NK-92 (cell line): ENCODE measurements around the gene SLC16A1.
A peak's percentile ranks its signal among the peaks of the same experiment; 100 is the strongest.
"Not testable (repeated sequence)": the region's sequence is repeated elsewhere in the genome, so short reads cannot be mapped to it uniquely, and the experiment has no call there.

ENCODE experiments used
- DNase-seq: peaks from one replicate; lab custom pipeline; 2025; ENCODE audit not compliant: unreplicated experiment; lab: John Stamatoyannopoulos, UW

The SLC16A1 gene, protein sequence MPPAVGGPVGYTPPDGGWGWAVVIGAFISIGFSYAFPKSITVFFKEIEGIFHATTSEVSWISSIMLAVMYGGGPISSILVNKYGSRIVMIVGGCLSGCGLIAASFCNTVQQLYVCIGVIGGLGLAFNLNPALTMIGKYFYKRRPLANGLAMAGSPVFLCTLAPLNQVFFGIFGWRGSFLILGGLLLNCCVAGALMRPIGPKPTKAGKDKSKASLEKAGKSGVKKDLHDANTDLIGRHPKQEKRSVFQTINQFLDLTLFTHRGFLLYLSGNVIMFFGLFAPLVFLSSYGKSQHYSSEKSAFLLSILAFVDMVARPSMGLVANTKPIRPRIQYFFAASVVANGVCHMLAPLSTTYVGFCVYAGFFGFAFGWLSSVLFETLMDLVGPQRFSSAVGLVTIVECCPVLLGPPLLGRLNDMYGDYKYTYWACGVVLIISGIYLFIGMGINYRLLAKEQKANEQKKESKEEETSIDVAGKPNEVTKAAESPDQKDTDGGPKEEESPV

DNA sequence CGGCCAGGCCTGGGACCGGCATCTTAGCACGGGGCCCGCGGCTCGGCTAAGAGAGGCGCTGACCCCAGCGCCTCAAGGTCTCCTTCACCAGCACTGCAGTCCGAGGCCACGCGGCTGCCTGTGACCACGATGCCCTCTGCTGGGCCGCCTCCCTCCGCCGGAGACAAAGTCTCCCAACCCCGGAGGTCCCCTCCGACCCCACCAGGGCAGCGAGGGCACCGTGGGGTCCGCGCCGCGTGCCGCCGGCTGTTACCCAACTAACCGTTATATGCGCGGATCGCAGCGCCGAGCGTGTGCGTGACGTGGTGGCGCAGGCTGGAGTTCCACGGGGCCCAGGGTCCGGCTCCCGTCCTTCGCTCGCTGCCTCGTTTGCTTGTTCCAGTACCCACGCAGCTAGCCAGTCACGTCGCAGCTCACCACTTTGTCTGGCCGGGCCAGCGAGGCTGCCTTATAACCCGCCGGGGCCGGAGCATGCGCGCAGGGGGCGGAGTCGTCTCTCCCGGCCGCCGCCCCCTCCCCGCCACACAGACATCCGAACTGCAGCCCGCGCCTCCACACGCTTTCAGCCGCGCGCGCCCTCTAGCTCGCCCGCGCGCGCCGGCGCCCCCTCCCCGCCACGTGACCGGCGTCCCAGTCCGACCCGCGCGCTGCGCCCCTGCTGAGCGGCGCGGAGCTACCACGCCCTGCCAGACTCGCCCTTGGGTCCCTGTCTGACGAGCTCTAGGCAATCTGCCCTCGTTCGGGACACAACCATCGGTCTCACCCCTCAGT, at the start of gene SLC16A1:
Gene SLC16A1, minus strand, starts transcription at position 424 of the 771 bp plus-strand sequence. CDS start 26,888 bp downstream, outside the sequence.
- DNase-seq: peak; percentile 28

DNA sequence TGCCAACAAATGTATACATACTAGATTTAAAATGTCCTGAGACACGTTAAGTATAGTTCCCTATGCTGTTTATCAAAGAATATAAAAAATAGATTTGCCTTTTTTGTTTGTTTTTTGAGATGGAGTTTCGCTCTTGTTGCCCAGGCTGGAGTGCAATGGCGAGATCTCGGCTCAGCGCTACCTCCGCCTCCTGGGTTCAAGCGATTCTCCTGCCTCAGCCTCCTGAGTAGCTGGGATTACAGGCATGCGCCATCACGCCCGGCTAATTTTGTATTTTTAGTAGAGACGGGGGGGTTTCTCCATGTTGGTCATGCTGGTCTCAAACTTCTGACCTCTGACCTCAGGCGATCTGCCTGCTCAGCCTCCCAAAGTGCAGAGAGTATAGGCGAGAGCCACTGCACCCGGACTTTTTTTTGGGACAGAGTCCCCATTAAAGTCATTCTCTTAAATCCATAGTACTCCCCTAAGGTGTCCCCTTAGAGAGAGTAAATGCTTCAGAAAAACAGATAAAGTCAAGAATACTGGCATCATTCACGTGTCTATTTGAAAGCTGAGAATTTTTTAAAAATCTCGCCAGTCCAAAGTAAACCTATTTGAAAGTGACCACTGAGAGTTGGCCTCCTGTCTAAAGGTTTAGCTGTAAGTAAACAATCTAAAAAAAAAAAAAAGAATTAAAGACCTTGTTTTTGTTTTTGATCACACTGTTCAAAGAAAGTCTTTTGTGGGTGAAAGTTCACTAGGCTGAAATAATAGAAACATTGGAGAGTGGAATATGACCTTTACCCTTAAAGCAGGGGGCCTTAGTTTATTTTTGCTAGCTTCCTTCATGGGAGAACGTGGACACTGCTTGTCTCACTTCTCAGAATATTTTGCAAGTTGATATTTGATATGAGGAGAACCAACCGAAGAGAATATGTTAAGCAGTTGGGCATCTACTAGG, 48.0 kb upstream of the SLC16A1 start:
- no peak for DNase-seq

DNA sequence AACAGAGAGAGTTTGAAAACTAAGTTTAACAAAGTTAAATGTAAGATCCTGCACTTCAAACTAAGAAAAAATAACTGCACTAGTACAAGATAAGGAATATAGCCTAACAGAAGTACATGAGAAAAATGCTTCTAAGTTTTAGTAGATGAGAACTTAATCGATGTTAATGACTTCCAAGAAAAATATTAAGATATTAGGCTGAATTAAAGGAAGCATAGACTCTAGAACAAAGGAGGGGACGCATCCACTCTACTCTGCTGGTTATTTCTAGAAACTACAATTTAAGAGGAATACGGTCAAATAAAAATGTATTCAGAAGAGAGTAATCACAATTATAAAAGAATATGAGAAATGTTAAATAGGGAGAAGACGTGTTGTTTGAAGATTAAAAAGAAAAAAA, 46.3 kb upstream of the SLC16A1 start:
- DNase-seq: no peak

DNA sequence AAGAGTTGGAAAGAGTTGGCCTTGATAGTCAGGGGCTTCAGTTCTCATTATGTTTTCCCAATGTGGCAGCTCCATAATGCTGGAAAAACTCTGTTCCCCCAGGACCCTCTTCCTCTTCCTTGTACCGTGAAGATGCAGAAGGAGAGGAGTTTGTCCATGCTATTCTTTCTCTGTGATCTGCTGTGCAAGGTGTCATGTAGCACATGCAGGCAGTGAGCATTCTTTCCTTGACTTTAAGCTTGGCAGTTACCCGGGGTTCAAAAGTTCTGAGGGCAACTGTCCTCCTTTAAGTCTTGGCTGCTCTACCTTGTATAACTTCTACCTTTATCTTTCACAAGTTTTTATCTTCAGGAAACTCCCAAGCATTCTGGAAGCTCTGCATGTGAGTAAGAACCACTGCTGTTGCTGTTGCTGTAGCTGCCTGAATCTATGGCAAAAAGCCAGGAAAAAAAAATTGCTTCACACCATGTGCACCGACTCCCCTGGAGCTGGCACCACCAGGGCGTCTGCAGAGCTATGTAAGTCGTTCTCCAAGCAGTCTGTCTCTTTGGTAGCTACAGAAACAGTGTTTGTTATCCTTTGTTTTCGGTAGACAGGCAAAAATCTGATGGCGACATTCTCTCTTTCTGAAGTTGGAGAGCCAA, 42.7 kb upstream of the SLC16A1 start:
- no peak for DNase-seq

DNA sequence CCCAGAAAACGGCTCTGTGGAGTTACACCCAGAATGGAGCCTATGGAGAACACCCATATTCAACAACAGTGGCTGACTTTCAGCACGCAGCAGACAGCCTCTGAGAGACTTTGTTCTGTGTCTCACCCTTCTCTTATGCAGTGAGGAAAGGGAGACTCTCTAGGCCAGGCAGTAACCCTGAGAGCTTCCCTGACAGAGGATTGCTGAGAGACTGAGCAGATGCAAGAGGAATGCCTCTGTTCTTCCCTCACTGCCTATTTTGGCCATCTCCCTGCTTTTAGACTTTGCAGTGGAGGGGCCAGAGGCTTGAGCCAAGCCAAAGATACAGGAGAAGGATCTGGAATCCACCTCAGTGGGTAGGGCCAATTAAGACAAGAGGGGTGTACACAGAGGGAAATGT, 41.8 kb upstream of the SLC16A1 start:
- no peak for DNase-seq

DNA sequence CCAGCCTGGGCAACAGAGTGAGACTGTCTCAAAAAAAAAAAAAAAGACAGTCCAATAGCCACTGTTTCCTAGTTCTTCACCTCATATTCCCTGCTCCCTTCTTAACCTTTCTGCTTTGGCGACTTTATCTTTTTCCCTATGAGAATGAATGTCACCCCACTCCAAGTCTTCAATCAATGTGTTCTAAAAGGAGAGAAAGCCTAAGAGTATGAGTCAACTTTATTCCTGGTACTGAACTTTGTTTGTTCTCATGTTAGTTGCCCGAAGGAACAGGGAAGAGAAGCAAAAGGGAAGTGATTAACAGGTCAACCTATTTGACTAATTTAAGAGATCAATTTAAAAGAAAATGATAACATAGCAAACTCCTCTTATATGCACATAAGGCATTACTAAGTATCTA, 39.9 kb upstream of the SLC16A1 start:
- DNase-seq: no peak

DNA sequence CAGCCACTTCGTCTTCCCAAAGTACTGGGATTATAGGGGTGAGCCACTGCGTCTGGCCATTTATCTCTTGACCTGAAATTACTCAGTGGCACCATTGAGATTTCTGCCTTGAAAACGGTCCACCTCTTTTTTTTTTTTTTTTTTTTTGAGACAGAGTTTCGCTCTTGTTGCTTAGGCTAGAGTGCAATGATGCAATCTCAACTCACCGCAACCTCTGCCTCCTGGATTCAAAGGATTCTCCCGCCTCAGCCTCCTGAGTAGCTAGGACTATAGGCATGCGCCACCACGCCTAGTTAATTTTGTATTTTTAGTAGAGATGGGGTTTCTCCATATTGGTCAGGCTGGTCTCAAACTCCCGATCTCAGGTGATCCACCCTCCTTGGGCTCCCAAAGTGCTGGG, 39.0 kb upstream of the SLC16A1 start:
- DNase-seq: not testable (repeated sequence)

DNA sequence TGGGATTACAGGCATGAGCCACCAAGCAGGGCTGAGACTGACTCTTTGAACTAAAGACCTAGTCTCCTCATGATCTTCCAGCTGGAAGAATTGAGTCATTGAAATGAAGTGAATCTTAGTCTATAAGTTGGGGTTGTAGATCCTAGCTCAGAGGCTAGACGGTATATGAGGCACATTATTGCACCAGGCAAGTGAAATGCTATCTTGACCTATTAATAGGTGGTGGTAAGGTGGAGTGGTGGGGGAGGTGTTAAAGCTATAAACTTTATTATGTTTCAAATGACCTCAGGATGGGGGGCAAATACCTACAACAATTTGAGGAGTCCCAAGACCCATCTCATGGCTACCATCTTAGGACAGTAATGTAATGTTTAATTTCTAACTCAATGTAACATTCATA, 36.8 kb upstream of the SLC16A1 start:
- no peak for DNase-seq

DNA sequence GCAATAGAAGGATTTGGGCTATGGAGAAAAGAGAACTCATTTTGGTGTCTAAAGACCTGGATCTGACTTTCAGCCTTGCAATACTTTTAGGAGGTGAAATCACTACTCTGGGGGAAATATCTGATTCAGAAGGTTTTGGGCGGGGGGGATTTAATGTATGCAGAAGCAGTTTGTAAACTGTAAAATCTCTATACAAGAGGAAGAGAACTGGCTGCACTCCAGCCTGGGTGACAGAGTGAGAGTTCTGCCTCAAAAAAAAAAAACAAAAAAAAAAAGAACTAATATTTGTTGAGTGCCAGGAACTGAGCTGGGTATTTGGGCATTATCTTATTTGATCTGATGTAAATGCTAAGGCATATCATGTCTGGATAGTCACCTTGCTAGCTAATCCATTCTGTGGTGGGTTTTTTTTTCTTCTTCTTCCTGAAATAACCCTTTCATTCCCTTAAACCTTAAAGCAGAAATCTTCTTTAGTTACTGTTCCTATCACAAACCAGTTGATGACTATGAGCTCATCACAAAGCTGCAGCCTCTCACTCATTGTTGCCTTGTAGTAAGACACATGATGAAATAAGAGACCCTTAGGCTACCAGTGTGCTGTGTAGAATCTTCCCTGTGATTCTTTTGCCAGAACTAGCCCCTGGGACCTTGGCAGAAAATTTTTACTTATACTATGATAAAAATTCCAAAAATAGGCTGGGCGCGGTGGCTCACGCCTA, 35.6 kb upstream of the SLC16A1 start:
- no peak for DNase-seq

DNA sequence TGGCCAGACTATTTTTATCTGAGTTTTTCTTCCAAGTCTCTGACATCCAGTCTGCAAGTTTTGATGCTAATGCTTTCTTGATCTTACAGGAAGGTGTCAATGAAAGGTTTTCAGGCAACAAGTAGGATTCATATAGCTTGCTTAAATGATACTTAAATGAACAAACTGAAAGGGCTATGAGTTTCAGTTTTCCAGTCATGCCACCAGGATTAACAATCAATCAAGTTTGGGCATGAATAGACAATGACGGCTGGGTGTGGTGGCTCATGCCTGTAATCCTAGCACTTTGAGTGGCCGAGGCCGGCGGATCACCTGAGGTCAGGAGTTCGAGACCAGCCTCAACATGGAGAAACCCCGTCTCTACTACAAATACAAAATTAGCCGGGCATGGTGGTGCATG, 34.3 kb upstream of the SLC16A1 start:
- no peak for DNase-seq

DNA sequence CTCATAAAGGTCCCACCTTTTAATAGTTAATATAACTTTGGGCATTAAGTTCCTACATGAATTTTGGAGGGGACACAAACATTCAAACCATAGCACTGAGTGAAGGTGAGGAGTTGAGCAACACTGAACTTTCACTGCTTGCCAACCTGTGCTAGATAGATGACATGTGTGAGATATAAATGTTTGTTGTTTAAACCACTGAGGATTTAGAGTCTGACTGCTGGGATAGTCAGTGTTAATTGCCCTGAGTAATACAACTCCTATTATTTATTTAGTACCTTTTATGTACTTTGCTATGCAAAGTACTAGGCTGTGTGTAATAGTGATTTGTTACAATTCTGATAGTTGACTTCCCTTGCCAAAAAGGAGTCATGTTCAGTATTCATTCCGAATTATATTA, 32.4 kb upstream of the SLC16A1 start:
- no peak for DNase-seq

DNA sequence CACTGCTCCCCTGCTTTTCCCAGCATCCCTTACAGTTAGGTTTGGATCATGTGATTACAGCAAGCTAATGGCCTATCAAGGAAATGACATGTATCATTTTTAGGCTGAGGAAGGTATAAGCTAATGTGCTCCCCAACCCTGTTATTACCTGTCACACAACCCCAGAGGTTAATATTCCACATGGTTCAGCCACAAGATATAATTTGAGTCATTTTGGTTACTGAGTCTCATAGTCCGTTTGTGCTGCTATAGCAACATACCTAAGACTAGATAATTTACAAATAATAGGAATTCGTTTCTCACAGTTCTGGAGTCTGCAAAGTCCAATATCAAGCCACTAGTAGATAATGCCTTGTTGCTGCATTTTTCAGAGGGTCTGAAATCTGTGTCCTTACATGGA, 29.1 kb upstream of the SLC16A1 start:
- no peak for DNase-seq

DNA sequence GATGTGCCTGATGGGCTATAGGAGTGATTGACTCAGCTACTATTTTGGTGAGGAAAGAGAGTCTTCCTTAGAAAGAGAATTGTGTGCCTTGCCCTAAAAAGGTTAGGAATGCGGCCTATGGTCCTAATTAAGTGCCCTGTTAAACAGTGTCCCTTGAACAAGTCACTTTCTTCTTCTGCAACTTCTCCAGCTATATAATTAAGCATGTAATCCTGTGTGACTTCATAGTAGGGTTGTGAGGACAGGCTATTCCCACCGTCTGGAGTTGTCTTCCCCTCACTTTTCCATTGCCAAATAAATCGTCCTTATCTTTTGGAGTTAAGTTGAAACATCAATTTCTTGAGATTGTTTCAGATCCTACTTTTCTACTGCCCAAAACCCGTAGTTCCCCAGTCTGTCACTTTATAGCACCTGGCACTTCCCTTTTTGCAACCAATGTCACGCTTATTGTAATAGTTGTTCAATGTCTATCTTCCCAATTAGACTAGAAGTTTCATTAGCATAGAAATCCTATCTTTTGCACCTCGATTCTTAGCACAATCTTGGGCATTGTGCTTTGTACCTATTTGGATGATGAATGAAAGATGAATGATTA, 27.6 kb upstream of the SLC16A1 start:
- DNase-seq: no peak

DNA sequence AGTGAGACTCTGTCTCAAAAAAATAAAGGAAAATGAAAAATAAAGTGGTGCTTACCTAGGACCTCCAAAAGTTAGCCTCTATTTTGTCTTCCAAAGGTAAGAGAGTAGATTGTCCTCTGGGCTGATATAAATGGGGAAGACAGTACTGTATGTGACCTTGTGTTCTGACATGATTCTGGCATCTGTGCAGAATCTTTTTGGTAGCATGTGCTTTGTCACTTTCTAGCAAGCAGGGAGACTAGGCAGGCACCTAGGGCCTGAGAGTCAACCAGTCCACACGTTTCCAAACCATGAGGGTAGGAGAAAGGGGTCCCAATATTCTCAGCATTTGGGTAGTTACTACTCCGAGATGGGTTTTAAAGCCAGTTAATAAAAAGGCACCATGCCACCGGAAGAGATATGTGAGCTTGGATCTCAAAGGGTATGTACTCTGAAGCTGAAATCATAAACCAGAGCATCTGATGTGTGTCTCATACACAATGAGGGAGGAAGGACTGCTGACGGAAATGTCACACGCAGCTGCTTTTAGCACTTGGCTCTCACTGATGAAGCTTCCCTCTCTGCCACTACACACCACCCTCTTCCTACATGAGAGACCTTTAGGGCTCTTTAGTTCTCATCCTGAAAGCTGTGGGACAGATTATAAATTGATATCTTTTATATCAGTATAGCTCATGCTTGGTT, 27.0 kb upstream of the SLC16A1 start:
- no peak for DNase-seq

DNA sequence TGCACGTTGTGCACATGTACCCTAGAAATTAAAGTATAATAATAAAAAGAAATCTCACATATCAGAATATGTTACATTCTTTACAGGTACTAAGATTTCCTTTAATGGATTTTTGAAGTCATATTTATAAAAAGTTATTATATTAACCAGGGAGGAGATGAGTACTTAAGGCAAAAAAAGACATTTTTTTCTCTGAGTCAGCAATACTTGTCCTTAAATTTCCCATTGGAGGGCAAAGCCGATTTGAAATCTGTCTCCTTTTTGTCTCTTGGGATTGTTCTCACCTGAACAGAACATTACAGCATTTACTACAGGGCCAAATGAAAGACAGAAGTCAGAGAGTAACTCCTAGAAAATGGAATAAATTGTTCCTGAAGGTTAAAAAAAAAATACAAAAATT, 26.3 kb upstream of the SLC16A1 start:
- no peak for DNase-seq

DNA sequence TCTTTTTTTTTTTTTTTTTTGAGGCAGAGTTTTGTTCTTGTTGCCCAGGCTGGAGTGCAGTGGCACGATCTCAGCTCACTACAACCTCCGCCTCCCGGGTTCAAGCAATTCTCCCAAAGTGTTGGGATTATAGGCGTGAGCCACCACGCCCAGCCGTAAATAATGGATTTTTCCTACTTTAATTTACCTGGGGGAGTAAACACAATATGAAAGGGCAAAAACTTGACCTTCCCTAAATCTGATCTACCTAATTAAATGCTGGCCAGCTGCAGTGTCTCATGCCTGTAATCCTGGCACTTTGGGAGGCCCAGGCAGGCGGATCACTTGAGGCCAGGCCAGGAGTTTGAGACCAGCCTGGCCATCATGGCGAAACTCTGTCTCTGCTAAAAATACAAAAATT, 25.8 kb upstream of the SLC16A1 start:
- not testable (repeated sequence) for DNase-seq

DNA sequence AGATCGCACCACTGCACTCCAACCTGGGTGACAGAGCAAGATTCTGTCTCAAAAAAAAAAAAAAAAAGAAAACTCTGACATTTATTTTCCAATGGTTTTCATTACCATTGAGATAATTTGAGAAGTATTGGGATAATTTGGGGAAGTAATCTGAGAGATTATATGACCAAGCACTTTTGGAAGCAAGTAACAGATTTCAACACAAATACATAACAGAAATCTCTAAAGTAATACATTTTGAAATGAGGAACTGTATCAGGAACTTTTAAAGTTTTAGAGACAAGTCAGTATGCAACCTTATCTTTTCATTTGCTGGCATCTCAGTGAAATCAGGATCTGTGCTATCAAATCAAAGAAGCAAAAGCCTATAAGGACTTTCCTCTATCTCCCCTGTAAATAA, 25.4 kb upstream of the SLC16A1 start:
- DNase-seq: no peak

DNA sequence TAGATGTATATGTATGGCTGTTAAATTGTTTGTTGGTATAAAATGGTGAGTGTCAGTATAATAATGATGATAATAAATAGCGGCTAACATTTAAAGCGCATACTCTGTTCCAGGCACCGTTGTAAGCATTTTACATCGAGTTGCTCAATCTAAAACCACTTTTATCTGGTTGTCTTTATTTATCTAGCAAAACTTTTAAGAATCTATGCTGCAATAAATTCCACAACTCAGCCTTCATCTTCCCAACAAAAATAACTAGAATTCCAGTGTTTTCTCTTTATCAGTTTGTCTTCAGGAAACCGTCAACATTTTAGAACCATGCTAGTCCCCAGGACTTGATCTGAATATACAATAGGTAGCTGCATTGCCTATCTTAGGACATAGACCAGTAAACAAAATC, 19.3 kb upstream of the SLC16A1 start:
- no peak for DNase-seq

DNA sequence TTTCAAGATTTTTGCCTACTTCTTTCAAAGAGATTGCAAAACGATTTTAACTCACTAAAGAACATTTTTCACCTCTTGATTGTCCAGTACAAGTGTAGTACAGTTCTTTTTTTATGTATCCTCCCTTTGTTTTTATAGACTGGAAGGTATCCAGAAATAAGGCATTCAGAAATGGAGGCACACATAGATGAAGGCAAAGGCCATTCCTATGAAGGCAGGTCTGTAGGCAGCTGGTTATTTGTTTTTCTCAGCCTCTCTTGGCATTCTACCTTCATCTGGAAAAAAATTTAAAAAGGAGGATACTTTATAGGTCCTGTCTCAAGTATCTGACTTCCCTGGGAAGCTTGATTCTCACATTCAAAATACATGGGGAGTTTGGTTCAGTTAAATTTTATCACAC, 18.6 kb upstream of the SLC16A1 start:
- no peak for DNase-seq
